ENCODE results near the gene LIN28A. TPM values are rescaled to one million over a fixed set of nuclear protein-coding genes. Genes with fewer than 3 reads are reported as not detected.

Gene LIN28A
- total and polyA plus RNA-seq, 10 of the 15 experiments (the other 5 are each of a cell fraction or from before 2014, with no cell fraction given), result 0.13 to 0.59 (median 0.30) TPM; not detected in 7

- TF ChIP-seq IRF5 (IDR thresholded peaks at IDR 0.05; ENCODE audit: borderline replicate concordance) (no peak), CBFB (IDR thresholded peaks at IDR 0.05; ENCODE audit: low read depth) (no peak)
Measured at GRCh38 chr1:26367441-26367840, 43.2 kb upstream of the LIN28A start (continued).

- in situ Hi-C loops (cut with MboI), result no loop called here
- SMC1A ChIA-PET (ENCODE audit: uncharacterized antibody, unreplicated experiment), result interaction anchor here (1.5 kb wide), 1 partner anchor 49 kb away, joined by 3 read pairs; no protein-coding TSS in a partner anchor
Measured at GRCh38 chr1:26368006-26368405, 42.6 kb upstream of the LIN28A start.

More at GRCh38 chr1:26368006-26368405, 42.6 kb upstream of the LIN28A start:
- no peaks in the 10 kb centered on the region; the same call in 1 of the 2 replicates for H3K4me1 ChIP-seq (ENCODE audit: control insufficient read depth, insufficient read depth, low read length)
- peaks cover 0 to 1% of the 10 kb centered on the region in 2 experiments; a peak in 1 of 4 replicates for H3K27me3 ChIP-seq (replicated peaks in 1 of 2; ENCODE audit: control insufficient read depth in 2 of 2, insufficient read depth in 2 of 2, low read length in 1 of 2)
- POLR2A ChIA-PET, result interaction anchor here (0.6 kb wide), 1 partner anchor 28 kb away, joined by 3 read pairs; no protein-coding TSS in a partner anchor
- TF ChIP-seq ETV6 (conservative IDR thresholded peaks at IDR 0.05 in 1 of 2, IDR thresholded peaks at IDR 0.05 in 1 of 2; ENCODE audit: borderline replicate concordance in 1 of 2, low read depth in 1 of 2) (no peak), WRNIP1 (IDR thresholded peaks at IDR 0.05; ENCODE audit: borderline replicate concordance, low read depth, low read length) (no peak), RELA (IDR thresholded peaks at IDR 0.05; ENCODE audit: borderline replicate concordance, partially characterized antibody) (no peak), IKZF2 (IDR thresholded peaks at IDR 0.05) (no peak), CHD2 (IDR thresholded peaks at IDR 0.05; ENCODE audit: borderline replicate concordance, low read depth, low read length) (no peak), BRCA1 (IDR thresholded peaks at IDR 0.05; ENCODE audit: low read depth, low read length) (no peak), PAX5 (IDR thresholded peaks at IDR 0.05; ENCODE audit: borderline replicate concordance, low read depth, low read length) (no peak), BHLHE40 (IDR thresholded peaks at IDR 0.05; ENCODE audit: borderline replicate concordance in 1 of 2, low read depth in 2 of 2, low read length in 1 of 2) (no peak)
- no peak overlapping the region for H3K4me3 ChIP-seq
- H3K27ac ChIP-seq (ENCODE audit: control insufficient read depth, insufficient read depth), result no peak overlapping the region
- WGBS (ENCODE audit: insufficient coverage, insufficient replicate concordance, low lambda C conversion rate, missing lambda C conversion rate), result 13% methylated on average over 4 of the region's 4 CpGs
- RAD21 ChIA-PET (ENCODE audit: unreplicated experiment), result no interaction called here
- no peaks in the 10 kb centered on the region for H4K20me1 ChIP-seq (ENCODE audit: control insufficient read depth, insufficient read depth)
- intact Hi-C loops (cut with micrococcal nuclease; ENCODE audit: unreplicated experiment), result loop anchor here (10.0 kb wide), 1 partner anchor 47 kb away; the partner anchor contains the start of gene LIN28A
- no peaks in the 10 kb centered on the region for H3K79me2 ChIP-seq (ENCODE audit: control insufficient read depth, insufficient read depth, low read length)
- no peak overlapping the region for H3K4me2 ChIP-seq (ENCODE audit: control insufficient read depth, insufficient read depth)
- ATAC-seq (no peak), DNase-seq (ENCODE audit: low read depth, low spot score) (no peak), FAIRE-seq (no peak)
- no peaks in the 10 kb centered on the region; the same call in 2 of the 3 replicates for H3K9me3 ChIP-seq (replicated peaks; ENCODE audit: control insufficient read depth, insufficient read depth, low read length)
- H3K36me3 ChIP-seq (ENCODE audit: control insufficient read depth in 2 of 2, insufficient read depth in 2 of 2, low read length in 1 of 2), result no peaks in the 10 kb centered on the region
- H2AFZ ChIP-seq (ENCODE audit: control insufficient read depth, low read depth, low read length), result no peak overlapping the region
- no TSS peak for BruUV-seq (replicated peaks)
- CTCF ChIA-PET, result interaction anchor here (0.6 kb wide), 1 partner anchor 199 kb away, joined by 3 read pairs; no protein-coding TSS in a partner anchor
- no peak overlapping the region for H3K9ac ChIP-seq (ENCODE audit: control insufficient read depth, insufficient read depth, low read length)
